Trophoblast cell (in vitro differentiated cells and primary cell): Measurements from ENCODE around the gene LPGAT1.

Experiments
- DNase-seq, 2 donors: peaks; one replicate each; pipeline ENCODE4 v3.0.0-alpha.2; 2016
- H2AFZ ChIP-seq: 2 replicates; pipeline ENCODE4 v1.6.1; 2013; ENCODE audit warnings: low read length, moderate library complexity, mild to moderate bottlenecking; ENCODE audit not compliant: insufficient read depth, poor library complexity
- H2AK5ac ChIP-seq: 2 replicates; pipeline ENCODE4 v1.6.1; 2013; ENCODE audit warnings: mild to moderate bottlenecking, low read length
- H2BK120ac ChIP-seq: 2 replicates; pipeline ENCODE4 v1.6.1; 2013; ENCODE audit warnings: low read length, mild to moderate bottlenecking, moderate library complexity; ENCODE audit not compliant: insufficient read depth, poor library complexity
- H2BK12ac ChIP-seq: 2 replicates; pipeline ENCODE4 v1.6.1; 2013; ENCODE audit warnings: mild to moderate bottlenecking, low read length, moderate library complexity
- H2BK5ac ChIP-seq: 2 replicates; pipeline ENCODE4 v1.6.1; 2013; ENCODE audit warnings: low read length, low read depth, moderate library complexity, mild to moderate bottlenecking; ENCODE audit not compliant: poor library complexity
- H3K14ac ChIP-seq: 2 replicates; pipeline ENCODE4 v1.6.1; 2013; ENCODE audit warnings: mild to moderate bottlenecking, low read length
- H3K18ac ChIP-seq: 2 replicates; pipeline ENCODE4 v1.6.1; 2013; ENCODE audit warnings: mild to moderate bottlenecking, low read length
- H3K23ac ChIP-seq: 2 replicates; pipeline ENCODE4 v1.6.1; 2013; ENCODE audit warnings: low read length
- H3K27ac ChIP-seq: 2 replicates; pipeline ENCODE4 v1.5.1; 2013; ENCODE audit warnings: low read depth, mild to moderate bottlenecking, inconsistent platforms, low read length, moderate library complexity
- H3K27me3 ChIP-seq: 2 replicates; pipeline ENCODE4 v1.6.1; 2013; ENCODE audit warnings: inconsistent platforms, mild to moderate bottlenecking, low read length, moderate library complexity; ENCODE audit not compliant: insufficient read depth
- H3K36me3 ChIP-seq, 2 experiments: 1 replicate in 1 of 2; 2 replicates in 1 of 2; pipeline ENCODE4 v1.6.1; 2013; ENCODE audit warnings: low read length in 2 of 2, mild to moderate bottlenecking in 2 of 2, moderate library complexity in 1 of 2; ENCODE audit not compliant: insufficient read depth in 2 of 2, control insufficient read depth in 1 of 2
- H3K4ac ChIP-seq: 2 replicates; pipeline ENCODE4 v1.6.1; 2013; ENCODE audit warnings: low read depth, mild to moderate bottlenecking, low read length, moderate library complexity
- H3K4me1 ChIP-seq, 2 experiments: 1 replicate in 1 of 2; 2 replicates in 1 of 2; pipeline ENCODE4 v1.6.1; 2013; ENCODE audit warnings: low read length in 2 of 2, mild to moderate bottlenecking in 2 of 2, moderate library complexity in 1 of 2; ENCODE audit not compliant: insufficient read depth in 2 of 2, control insufficient read depth in 1 of 2
- H3K4me2 ChIP-seq: 2 replicates; pipeline ENCODE4 v1.6.1; 2013; ENCODE audit warnings: inconsistent platforms, mild to moderate bottlenecking, low read length, moderate library complexity
- H3K4me3 ChIP-seq: 2 replicates; pipeline ENCODE4 v1.5.1; 2013; ENCODE audit warnings: mild to moderate bottlenecking, low read depth, low read length, inconsistent platforms
- H3K79me1 ChIP-seq: one replicate; pipeline ENCODE4 v1.6.1; 2013; ENCODE audit warnings: low read length
- H3K79me2 ChIP-seq: 2 replicates; pipeline ENCODE4 v1.6.1; 2013; ENCODE audit warnings: low read length, mild to moderate bottlenecking; ENCODE audit not compliant: control insufficient read depth, insufficient read depth, poor library complexity
- H3K9ac ChIP-seq: 2 replicates; pipeline ENCODE4 v1.6.1; 2013; ENCODE audit warnings: mild to moderate bottlenecking, low read length
- H3K9me3 ChIP-seq: 2 replicates; pipeline ENCODE4 v1.6.1; 2013; ENCODE audit warnings: low read depth, mild to moderate bottlenecking, control low read depth, inconsistent platforms, low read length; ENCODE audit not compliant: insufficient read depth
- H4K12ac ChIP-seq: 2 replicates; pipeline ENCODE4 v1.6.1; 2013; ENCODE audit warnings: low read depth, mild to moderate bottlenecking, low read length, moderate library complexity
- H4K8ac ChIP-seq: 2 replicates; pipeline ENCODE4 v1.6.1; 2013; ENCODE audit warnings: low read depth, mild to moderate bottlenecking, low read length, moderate library complexity
- H4K91ac ChIP-seq: one replicate; pipeline ENCODE4 v1.6.1; 2013; ENCODE audit warnings: low read depth, mild to moderate bottlenecking, low read length, moderate library complexity
- WGBS: extraction: QIAGEN DNeasy Blood & Tissue Kit; methylation state at CpG from one replicate; pipeline ENCODE4 v1.1.7; 2013; ENCODE audit warnings: missing lambda C conversion rate; ENCODE audit not compliant: insufficient read length, insufficient coverage; ENCODE audit errors: extremely low coverage; 5-methylcytosine and 5-hydroxymethylcytosine counted together

Gene LPGAT1

GRCh38 chr1:211715971-211716370 is 114.6 kb downstream of the LPGAT1 start:
- no peak overlapping the region for H3K4ac ChIP-seq
- no peaks in the 10 kb centered on the region for H3K79me1 ChIP-seq
- no peaks in the 10 kb centered on the region for H3K79me2 ChIP-seq
- no peak overlapping the region for H3K18ac ChIP-seq
- no peak overlapping the region for H4K91ac ChIP-seq
- no peaks in the 10 kb centered on the region for H3K27me3 ChIP-seq
- H2BK120ac ChIP-seq, result no peak overlapping the region
- no peaks in the 10 kb centered on the region for H3K9me3 ChIP-seq
- no peak overlapping the region for H3K4me2 ChIP-seq
- DNase-seq, result peak in 1 of 2 donors; percentile 13
- no peak overlapping the region for H3K14ac ChIP-seq
- no peak overlapping the region for H4K12ac ChIP-seq
- H2BK12ac ChIP-seq, result no peak overlapping the region
- no peak overlapping the region for H3K23ac ChIP-seq
- H2AK5ac ChIP-seq, result no peak overlapping the region
- no peaks in the 10 kb centered on the region for H3K4me1 ChIP-seq
- no peak overlapping the region for H3K9ac ChIP-seq
- WGBS, result no CpG with 5 or more reads among the region's 2 CpGs
- H2AFZ ChIP-seq, result no peak overlapping the region
- H3K36me3 ChIP-seq, result no peaks in the 10 kb centered on the region
- H4K8ac ChIP-seq, result no peak overlapping the region
- H3K27ac ChIP-seq, result no peak overlapping the region
- no peak overlapping the region for H2BK5ac ChIP-seq
- no peak overlapping the region for H3K4me3 ChIP-seq

DNA sequence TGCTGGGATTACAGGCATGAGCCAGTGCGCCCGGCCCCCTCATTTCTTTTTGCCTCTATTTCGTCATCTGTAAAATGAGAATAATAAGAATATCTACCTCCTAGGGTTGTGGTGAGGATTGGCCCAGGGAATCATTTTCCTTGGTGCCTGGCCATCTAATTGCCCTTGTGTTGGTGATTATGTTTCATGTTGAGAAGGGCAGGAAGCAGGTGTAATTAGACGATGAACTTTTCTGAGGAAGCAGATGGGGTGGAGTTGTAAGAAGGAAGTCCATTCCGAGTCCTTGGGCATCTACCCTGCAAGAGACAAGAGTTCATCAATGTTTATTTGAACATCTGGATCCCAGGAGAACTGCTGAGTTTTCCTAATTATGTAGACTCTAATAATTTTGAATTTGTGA is 116.4 kb downstream of the LPGAT1 start:
- H2BK12ac ChIP-seq, result no peak overlapping the region
- no peak overlapping the region for H4K12ac ChIP-seq
- no peak overlapping the region for H2BK120ac ChIP-seq
- no peak overlapping the region for H3K4me2 ChIP-seq
- H2BK5ac ChIP-seq, result no peak overlapping the region
- H3K9me3 ChIP-seq, result no peaks in the 10 kb centered on the region
- no peak overlapping the region for H3K18ac ChIP-seq
- no peak for DNase-seq
- no peak overlapping the region for H3K23ac ChIP-seq
- H3K4me3 ChIP-seq, result no peak overlapping the region
- no peak overlapping the region for H3K14ac ChIP-seq
- no peaks in the 10 kb centered on the region for H3K4me1 ChIP-seq
- WGBS, result no CpG with 5 or more reads among the region's 5 CpGs
- no peak overlapping the region for H2AK5ac ChIP-seq
- H4K91ac ChIP-seq, result no peak overlapping the region
- H3K27ac ChIP-seq, result no peak overlapping the region
- no peak overlapping the region for H3K4ac ChIP-seq
- H4K8ac ChIP-seq, result no peak overlapping the region
- H3K9ac ChIP-seq, result no peak overlapping the region
- H2AFZ ChIP-seq, result no peak overlapping the region
- H3K79me1 ChIP-seq, result no peaks in the 10 kb centered on the region
- H3K79me2 ChIP-seq, result no peaks in the 10 kb centered on the region
- no peaks in the 10 kb centered on the region for H3K27me3 ChIP-seq
- H3K36me3 ChIP-seq, result no peaks in the 10 kb centered on the region

GRCh38 chr1:211713231-211713630 is 117.3 kb downstream of the LPGAT1 start:
- Histone ChIP-seq H3K79me2 (no peaks in the 10 kb centered on the region), H3K4me2 (no peak overlapping the region), H3K18ac (no peak overlapping the region), H2BK120ac (no peak overlapping the region), H2BK12ac (no peak overlapping the region), H3K14ac (no peak overlapping the region), H3K9ac (no peak overlapping the region), H4K8ac (no peak overlapping the region), H3K9me3 (no peaks in the 10 kb centered on the region), H3K4ac (no peak overlapping the region), H3K79me1 (no peaks in the 10 kb centered on the region), H4K12ac (no peak overlapping the region), H4K91ac (no peak overlapping the region), H3K4me1 (no peaks in the 10 kb centered on the region), H3K4me3 (no peak overlapping the region), H3K27me3 (no peaks in the 10 kb centered on the region), H2BK5ac (no peak overlapping the region), H2AK5ac (no peak overlapping the region), H3K23ac (no peak overlapping the region), H3K36me3 (no peaks in the 10 kb centered on the region), H3K27ac (no peak overlapping the region), H2AFZ (no peak overlapping the region)
- no CpG with 5 or more reads among the region's 10 CpGs for WGBS
- DNase-seq, result peak in 1 of 2 donors; percentile 56

DNA sequence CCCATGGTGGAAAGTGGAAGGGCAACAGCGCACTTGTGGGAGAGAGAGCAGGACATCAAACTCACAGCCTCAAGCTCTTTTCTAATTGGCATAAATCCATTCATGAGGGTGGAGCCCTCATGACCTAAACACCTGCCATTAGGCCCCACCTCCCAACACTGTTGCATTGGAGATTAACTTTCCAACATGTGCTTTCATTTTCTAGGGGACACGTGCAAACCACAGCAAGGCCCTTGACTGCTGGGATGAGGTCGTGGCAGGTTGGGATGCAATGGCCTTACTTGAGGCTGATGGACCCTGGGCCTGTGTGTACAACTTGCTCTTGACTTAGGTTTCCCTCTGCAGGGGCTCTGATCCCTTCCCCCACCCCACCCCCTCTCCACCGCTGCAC is 119.3 kb downstream of the LPGAT1 start:
- H2BK120ac ChIP-seq, result no peak overlapping the region
- H3K9me3 ChIP-seq, result no peaks in the 10 kb centered on the region
- H3K4me2 ChIP-seq, result no peak overlapping the region
- H3K79me1 ChIP-seq, result no peaks in the 10 kb centered on the region
- H3K27me3 ChIP-seq, result no peaks in the 10 kb centered on the region
- H3K23ac ChIP-seq, result no peak overlapping the region
- no peak overlapping the region for H3K4ac ChIP-seq
- no peak overlapping the region for H4K8ac ChIP-seq
- no peak overlapping the region for H2BK5ac ChIP-seq
- no peak overlapping the region for H3K4me3 ChIP-seq
- H3K4me1 ChIP-seq, result no peaks in the 10 kb centered on the region
- H3K27ac ChIP-seq, result no peak overlapping the region
- H2AFZ ChIP-seq, result no peak overlapping the region
- WGBS, result no CpG with 5 or more reads among the region's 4 CpGs
- H3K36me3 ChIP-seq, result no peaks in the 10 kb centered on the region
- DNase-seq, result no peak
- no peak overlapping the region for H3K14ac ChIP-seq
- no peak overlapping the region for H3K18ac ChIP-seq
- no peak overlapping the region for H4K12ac ChIP-seq
- H2BK12ac ChIP-seq, result no peak overlapping the region
- H4K91ac ChIP-seq, result no peak overlapping the region
- no peaks in the 10 kb centered on the region for H3K79me2 ChIP-seq
- H3K9ac ChIP-seq, result no peak overlapping the region
- H2AK5ac ChIP-seq, result no peak overlapping the region
